ENCODE measurements around the gene PLCG2. TPM values are rescaled to one million over a fixed set of nuclear protein-coding genes. Genes with fewer than 3 reads are reported as not detected.

The PLCG2 gene
- total and polyA plus RNA-seq, 2 of the 8 experiments (the other 6 are each of a cell fraction or from before 2014, with no cell fraction given), result 6.1 to 6.9 TPM

GRCh38 chr16:81923296-81923695, 144.2 kb downstream of the PLCG2 start:
- no peak overlapping the region for H4K8ac ChIP-seq (ENCODE audit: extremely low read depth, insufficient read depth, low read length)
- no peak overlapping the region for H3K9ac ChIP-seq (replicated peaks in 1 of 4; ENCODE audit: extremely low read depth in 1 of 4, low read depth in 3 of 4, low read length in 3 of 4)
- H2BK120ac ChIP-seq (replicated peaks; ENCODE audit: low read depth, low read length), result no peak overlapping the region
- H2AFZ ChIP-seq (ENCODE audit: low read length), result no peak overlapping the region
- CTCF ChIA-PET (ENCODE audit: partially characterized antibody), result interaction anchor here (0.6 to 1.5 kb wide), 2 partner anchors 13 to 18 kb away, joined by 3 to 6 read pairs; no protein-coding TSS in a partner anchor
- H3K23me2 ChIP-seq (ENCODE audit: low read depth, low read length), result peaks cover 2% of the 10 kb centered on the region; the same call in 1 of the 2 replicates
- no peaks in the 10 kb centered on the region for H3K79me1 ChIP-seq (ENCODE audit: low read depth, low read length)
- FAIRE-seq, result no peak
- H3K9me3 ChIP-seq (ENCODE audit: insufficient read depth in 2 of 2, low read depth in 1 of 2, low read length in 1 of 2), result no peaks in the 10 kb centered on the region
- H3K14ac ChIP-seq (ENCODE audit: insufficient read length), result no peak overlapping the region
- no peak overlapping the region for H2BK20ac ChIP-seq (ENCODE audit: low read length)
- H4K5ac ChIP-seq (ENCODE audit: insufficient read length, low read depth, low read length), result no peak overlapping the region
- H2BK12ac ChIP-seq (ENCODE audit: low read depth, low read length), result no peak overlapping the region
- no peak for DNase-seq (ENCODE audit: low read depth in 1 of 2, low spot score in 2 of 2)
- no peaks in the 10 kb centered on the region for H3K36me3 ChIP-seq (ENCODE audit: control insufficient read depth in 2 of 4, insufficient read depth in 4 of 4, low read length in 3 of 4)
- no peak overlapping the region for H2BK15ac ChIP-seq (ENCODE audit: low read length)
- no peak overlapping the region for H3K27ac ChIP-seq (ENCODE audit: low read depth, low read length)
- no peak overlapping the region for H3K56ac ChIP-seq (replicated peaks; ENCODE audit: insufficient read length, low read depth, low read length)
- no peak overlapping the region for H3K23ac ChIP-seq (ENCODE audit: insufficient read length)
- H3K79me2 ChIP-seq (ENCODE audit: control insufficient read depth in 1 of 2, insufficient read depth in 2 of 2, low read length in 2 of 2), result no peaks in the 10 kb centered on the region
- H4K20me1 ChIP-seq (replicated peaks in 1 of 2; ENCODE audit: control insufficient read depth in 1 of 2, insufficient read depth in 2 of 2, low read length in 2 of 2), result no peaks in the 10 kb centered on the region
- TF ChIP-seq MAX (IDR thresholded peaks at IDR 0.05) (no peak), NANOG (IDR thresholded peaks at IDR 0.05; ENCODE audit: insufficient read depth, low read depth, low read length, poor library complexity, severe bottlenecking) (no peak), BACH1 (IDR thresholded peaks at IDR 0.05; ENCODE audit: low read length) (no peak), MAFK (IDR thresholded peaks at IDR 0.05; ENCODE audit: low read depth, low read length) (no peak), CTBP2 (IDR thresholded peaks at IDR 0.05; ENCODE audit: borderline replicate concordance, insufficient read depth, insufficient read length, low read length) (no peak), SIN3A (conservative IDR thresholded peaks at IDR 0.05 in 1 of 2, IDR thresholded peaks at IDR 0.05 in 1 of 2; ENCODE audit: low read depth in 1 of 2, low read length in 2 of 2) (no peak), CHD1 (IDR thresholded peaks at IDR 0.05; ENCODE audit: low read depth, low read length) (no peak)
- no peaks in the 10 kb centered on the region for H3K4me1 ChIP-seq (replicated peaks in 1 of 4; ENCODE audit: control insufficient read depth in 3 of 4, insufficient read depth in 4 of 4, low read length in 3 of 4)
- WGBS, 2 experiments (ENCODE audit: extremely low coverage in 1 of 2, insufficient coverage in 1 of 2, insufficient read length in 1 of 2, insufficient replicate concordance in 2 of 2, low coverage in 1 of 2, low lambda C conversion rate in 2 of 2, missing lambda C conversion rate in 1 of 2), result 85% methylated on average over 9 of the region's 9 CpGs; no CpG with 5 or more reads in 1 of the 2 experiments
- POLR2A ChIA-PET (ENCODE audit: partially characterized antibody), result no interaction called here
- H2BK5ac ChIP-seq (ENCODE audit: low read depth, low read length), result no peak overlapping the region
- no peak overlapping the region for H2AK5ac ChIP-seq (ENCODE audit: low read depth, low read length)
- H3K4me3 ChIP-seq (ENCODE audit: extremely low read depth in 1 of 4, insufficient read depth in 2 of 4, low read depth in 3 of 4, low read length in 4 of 4), result no peak overlapping the region
- H3K4ac ChIP-seq (replicated peaks; ENCODE audit: insufficient read length, low read depth, low read length), result no peak overlapping the region
- H4K91ac ChIP-seq (replicated peaks; ENCODE audit: insufficient read length, low read length), result no peak overlapping the region
- no peak overlapping the region for H3K18ac ChIP-seq (ENCODE audit: extremely low read depth, low read length)
- no peaks in the 10 kb centered on the region for H3K27me3 ChIP-seq (replicated peaks in 1 of 4; ENCODE audit: control insufficient read depth in 3 of 4, extremely low read depth in 1 of 4, insufficient read depth in 3 of 4, low read length in 3 of 4)
- H3K4me2 ChIP-seq (ENCODE audit: insufficient read depth in 1 of 2, low read depth in 2 of 2, low read length in 2 of 2), result no peak overlapping the region
